Pulmonary artery endothelial cell (primary cell): ENCODE measurements around the gene CREB1. TPM values are rescaled to one million over a fixed set of nuclear protein-coding genes. Genes with fewer than 3 reads are reported as not detected.

Experiments
- DNase-seq: peaks from one replicate; pipeline ENCODE4 v3.0.0-alpha.2; 2011; ENCODE audit warnings: low read depth, low spot score
- total RNA-seq: library from RNA; depleted of rRNA; stranded (reverse); fragments of >200 nt; gene quantifications from 2 replicates; pipeline ENCODE4 v1.2.3, GENCODE V29; 2014

The CREB1 gene
- total RNA-seq, 1 donor from 2014 or later, result 41.1 TPM

- no peak for DNase-seq
Observed at GRCh38 chr2:207540431-207540830, 10.7 kb downstream of the CREB1 start.

GRCh38 chr2:207541933-207542332 is 12.2 kb downstream of the CREB1 start:
- DNase-seq, result no peak

GRCh38 chr2:207543272-207543671 is 13.5 kb downstream of the CREB1 start:
- DNase-seq, result no peak

GRCh38 chr2:207546822-207547221 is 17.1 kb downstream of the CREB1 start:
- no peak for DNase-seq

- no peak for DNase-seq
Observed at GRCh38 chr2:207549145-207549544, 19.4 kb downstream of the CREB1 start.

- DNase-seq, result no peak
Observed at GRCh38 chr2:207558079-207558491, 28.3 kb downstream of the CREB1 start.

GRCh38 chr2:207561386-207562080 is 31.8 kb downstream of the CREB1 start:
- DNase-seq, result peak; percentile 36

- DNase-seq, result no peak
Observed at GRCh38 chr2:207565736-207566500, 36.2 kb downstream of the CREB1 start.

- no peak for DNase-seq
Observed at GRCh38 chr2:207567671-207568070, 37.9 kb downstream of the CREB1 start.

- no peak for DNase-seq
Observed at GRCh38 chr2:207571370-207571769, 41.6 kb downstream of the CREB1 start.

GRCh38 chr2:207584952-207585351 is 55.2 kb downstream of the CREB1 start:
- no peak for DNase-seq

GRCh38 chr2:207587305-207587704 is 57.5 kb downstream of the CREB1 start:
- DNase-seq, result no peak

- no peak for DNase-seq
Observed at GRCh38 chr2:207589143-207589542, 59.4 kb downstream of the CREB1 start.

GRCh38 chr2:207593277-207593676 is 63.5 kb downstream of the CREB1 start:
- no peak for DNase-seq

- DNase-seq, result no peak
Observed at GRCh38 chr2:207594264-207594663, 64.5 kb downstream of the CREB1 start.

GRCh38 chr2:207594731-207595130 is 65.0 kb downstream of the CREB1 start:
- DNase-seq, result no peak

- DNase-seq, result no peak
Observed at GRCh38 chr2:207599636-207600035, 69.9 kb downstream of the CREB1 start.

GRCh38 chr2:207600231-207600630 is 70.5 kb downstream of the CREB1 start:
- DNase-seq, result no peak

GRCh38 chr2:207601774-207602173 is 72.0 kb downstream of the CREB1 start:
- no peak for DNase-seq

GRCh38 chr2:207603486-207603885 is 73.7 kb downstream of the CREB1 start:
- no peak for DNase-seq

GRCh38 chr2:207606399-207606798 is 76.6 kb downstream of the CREB1 start:
- no peak for DNase-seq

- no peak for DNase-seq
Observed at GRCh38 chr2:207606829-207607228, 77.1 kb downstream of the CREB1 start.

GRCh38 chr2:207612714-207613113 is 83.0 kb downstream of the CREB1 start:
- DNase-seq, result no peak
